Activated B cell treated with CpG ODN at 0.5 μM for 24 hours (primary cell): ENCODE results near the gene ERV3-1. TPM values are rescaled to one million over a fixed set of nuclear protein-coding genes. Genes with fewer than 3 reads are reported as not detected.
"Not testable (repeated sequence)": the region's sequence is repeated elsewhere in the genome, so short reads cannot be mapped to it uniquely, and the experiment has no call there.

Source experiments
- ATAC-seq: fragments of 200-7000 bp; cut with Tn5 transposase; one replicate; pipeline ENCODE4 v1.10.0; 2021; ENCODE audit warnings: low read depth, mild to moderate bottlenecking, moderate library complexity
- CTCF ChIA-PET: fragments of 350-600 bp; sonication (Branson Sonifier 250); formaldehyde crosslinking; loops from one replicate; lab custom pipeline; 2021; ENCODE audit warnings: antibody characterized with exemption; lab: Charles Lee
- POLR2A ChIA-PET: fragments of 350-600 bp; sonication (Branson Sonifier 250); formaldehyde crosslinking; loops from one replicate; lab custom pipeline; 2021; ENCODE audit warnings: antibody characterized with exemption; lab: Charles Lee
- DNase-seq: peaks from one replicate; pipeline ENCODE4 v3.0.0; 2022
- H3K27ac Mint-ChIP-seq: one replicate; pipeline ENCODE4 v1.8.0; 2020; ENCODE audit warnings: mixed read lengths
- H3K27me3 Mint-ChIP-seq: one replicate; pipeline ENCODE4 v1.8.0; 2021; ENCODE audit warnings: mixed read lengths
- H3K36me3 Mint-ChIP-seq: one replicate; pipeline ENCODE4 v1.8.0; 2021; ENCODE audit warnings: low read depth, mixed read lengths
- H3K4me1 Mint-ChIP-seq: one replicate; pipeline ENCODE4 v1.8.0; 2021; ENCODE audit warnings: mixed read lengths
- H3K4me3 Mint-ChIP-seq: one replicate; pipeline ENCODE4 v1.8.0; 2020; ENCODE audit warnings: mild to moderate bottlenecking, mixed read lengths
- H3K9me3 Mint-ChIP-seq: one replicate; pipeline ENCODE4 v1.8.0; 2020; ENCODE audit warnings: mixed read lengths
- CTCF ChIP-seq: fragments of 200-600 bp; IDR thresholded peaks from one replicate; pipeline ENCODE4 v1.8.0; 2022; ENCODE audit warnings: antibody characterized with exemption, mild to moderate bottlenecking
- intact Hi-C: fragments of 100-400 bp; cut with micrococcal nuclease; formaldehyde crosslinking; loops from one replicate; pipeline ENCODE4 v1.15.1; 2024
- total RNA-seq: library from RNA; stranded (reverse); gene quantifications from 2 replicates; pipeline ENCODE4 v1.2.3, GENCODE V29; 2022

Gene ERV3-1
- 23.2 and 24.8 TPM in 2 replicates for total RNA-seq

GRCh38 chr7:65006094-65006992 lies at the start of gene ERV3-1:
ERV3-1 (minus strand) TSS chr7:65006687; CDS start chr7:64993026, 13,661 bp downstream.
- peaks cover 46% of the 10 kb centered on the region for H3K4me1 Mint-ChIP-seq

DNA sequence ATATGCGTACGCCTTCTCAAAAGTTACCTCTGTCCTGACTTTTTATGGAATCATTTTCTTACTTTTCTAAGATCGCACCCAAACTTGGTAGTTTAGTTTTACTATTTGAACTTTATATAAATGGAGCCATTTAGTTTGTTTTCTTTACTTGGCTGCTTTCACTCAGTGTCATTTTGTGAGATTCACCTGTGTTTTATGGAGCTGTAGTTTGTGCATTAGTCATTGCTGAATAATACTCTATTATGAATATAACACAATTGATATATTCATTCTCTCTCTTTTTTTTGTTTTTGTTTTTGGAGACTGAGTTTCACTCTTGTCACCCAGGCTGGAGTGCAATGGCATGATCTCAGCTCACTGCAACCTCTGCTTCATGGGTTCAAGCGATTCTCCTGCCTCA lies 49.3 kb upstream of the ERV3-1 start:
- CTCF ChIA-PET, H3K27me3 Mint-ChIP-seq, H3K4me3 Mint-ChIP-seq, ATAC-seq, H3K36me3 Mint-ChIP-seq, H3K4me1 Mint-ChIP-seq, POLR2A ChIA-PET, intact Hi-C loops, H3K9me3 Mint-ChIP-seq, DNase-seq, H3K27ac Mint-ChIP-seq: not testable (repeated sequence)

More at GRCh38 chr7:65006094-65006992, at the start of gene ERV3-1:
- intact Hi-C loops = loop anchor here (1.0 to 5.0 kb wide), 10 partner anchors 32 to 1080 kb away; partner anchors contain the start of genes ZNF138, ZNF273 and ZNF92
- ATAC-seq (peak; percentile 99), DNase-seq (peak; percentile 77)
- peaks cover 15% of the 10 kb centered on the region for H3K9me3 Mint-ChIP-seq
- peak within 1 kb of the TSS; percentile 95 for H3K27ac Mint-ChIP-seq
- H3K36me3 Mint-ChIP-seq = peaks cover 35% of the 10 kb centered on the region
- POLR2A ChIA-PET = interaction anchor here (0.5 to 4.2 kb wide), 19 partner anchors 10 to 1838 kb away, joined by 3 to 27 read pairs (median 5); partner anchors contain the start of genes CRCP, ZNF107, ZNF138 and ZNF273
- H3K4me3 Mint-ChIP-seq = peak within 1 kb of the TSS; percentile 98
- no peak for TF ChIP-seq CTCF
- no peaks in the 10 kb centered on the region for H3K27me3 Mint-ChIP-seq
- CTCF ChIA-PET = interaction anchor here (0.6 to 0.8 kb wide), 2 partner anchors 55 to 301 kb away, joined by 3 read pairs; no protein-coding TSS in a partner anchor

GRCh38 chr7:65054466-65054994 lies 48.0 kb upstream of the ERV3-1 start:
- CTCF ChIA-PET, H3K27me3 Mint-ChIP-seq, intact Hi-C loops, H3K4me3 Mint-ChIP-seq, ATAC-seq, DNase-seq, POLR2A ChIA-PET, H3K27ac Mint-ChIP-seq, H3K9me3 Mint-ChIP-seq, H3K4me1 Mint-ChIP-seq: not testable (repeated sequence)
- H3K36me3 Mint-ChIP-seq = peaks cover 13% of the 10 kb centered on the region

GRCh38 chr7:65051654-65052053 lies 45.2 kb upstream of the ERV3-1 start:
- H3K36me3 Mint-ChIP-seq, H3K27ac Mint-ChIP-seq, H3K27me3 Mint-ChIP-seq, DNase-seq, CTCF ChIA-PET, H3K9me3 Mint-ChIP-seq, intact Hi-C loops, POLR2A ChIA-PET, ATAC-seq, H3K4me3 Mint-ChIP-seq, H3K4me1 Mint-ChIP-seq: not testable (repeated sequence)

DNA sequence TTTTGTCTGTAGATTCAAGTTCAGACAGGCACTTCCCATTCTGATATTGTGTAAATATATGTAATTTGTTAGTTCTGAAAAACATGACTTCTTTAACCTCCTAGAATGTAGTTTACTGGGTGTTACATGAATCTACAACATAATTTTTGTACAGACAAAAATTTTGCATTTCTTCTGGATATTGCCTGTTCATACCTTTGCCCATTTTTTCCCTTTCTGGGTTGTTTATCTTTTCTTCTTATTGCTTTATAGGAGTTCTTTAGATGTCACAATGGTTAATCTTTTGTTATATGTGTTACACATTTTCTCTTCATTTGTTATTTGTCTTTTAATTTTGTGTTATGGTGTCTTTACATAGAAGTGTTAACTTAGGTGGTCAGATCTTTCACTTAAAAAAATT lies 44.7 kb upstream of the ERV3-1 start:
- H3K36me3 Mint-ChIP-seq, H3K4me1 Mint-ChIP-seq, intact Hi-C loops, POLR2A ChIA-PET, CTCF ChIA-PET, H3K27me3 Mint-ChIP-seq, H3K9me3 Mint-ChIP-seq, DNase-seq, ATAC-seq, H3K27ac Mint-ChIP-seq, H3K4me3 Mint-ChIP-seq: not testable (repeated sequence)

GRCh38 chr7:65046329-65046728 lies 39.8 kb upstream of the ERV3-1 start:
- H3K4me1 Mint-ChIP-seq, DNase-seq, ATAC-seq, H3K36me3 Mint-ChIP-seq, H3K9me3 Mint-ChIP-seq, H3K27ac Mint-ChIP-seq, H3K27me3 Mint-ChIP-seq, POLR2A ChIA-PET, intact Hi-C loops, H3K4me3 Mint-ChIP-seq, CTCF ChIA-PET: not testable (repeated sequence)

- H3K4me1 Mint-ChIP-seq, CTCF ChIA-PET, H3K27ac Mint-ChIP-seq, H3K4me3 Mint-ChIP-seq, H3K27me3 Mint-ChIP-seq, ATAC-seq, H3K9me3 Mint-ChIP-seq, intact Hi-C loops, POLR2A ChIA-PET, H3K36me3 Mint-ChIP-seq, DNase-seq: not testable (repeated sequence)
Measured at GRCh38 chr7:65045589-65045988, 39.1 kb upstream of the ERV3-1 start.

- H3K4me1 Mint-ChIP-seq, H3K36me3 Mint-ChIP-seq, CTCF ChIA-PET, H3K27me3 Mint-ChIP-seq, ATAC-seq, H3K27ac Mint-ChIP-seq, H3K9me3 Mint-ChIP-seq: not testable (repeated sequence)
- peak overlapping the region; percentile 81 for H3K4me3 Mint-ChIP-seq
- intact Hi-C loops = loop anchor here (1.0 to 2.0 kb wide), 5 partner anchors 32 to 372 kb away; partner anchors contain the start of genes ERV3-1, ZNF107, ZNF273 and ZNF92
- peak; percentile 21 for DNase-seq
- POLR2A ChIA-PET = interaction anchor here (2.8 kb wide), 1 partner anchor 32 kb away, joined by 27 read pairs; the partner anchor contains the start of gene ERV3-1
Measured at GRCh38 chr7:65038767-65039166, 32.3 kb upstream of the ERV3-1 start.
